HG03039 (cell line): ENCODE results near the gene SMIM14.
"Not testable (repeated sequence)": the region's sequence is repeated elsewhere in the genome, so short reads cannot be mapped to it uniquely, and the experiment has no call there.

Source experiments
- ATAC-seq: cut with Tn5 transposase; IDR thresholded peaks from one replicate; pipeline ENCODE4 v1.9.1; 2021; ENCODE audit warnings: mild to moderate bottlenecking, moderate library complexity; ENCODE audit not compliant: unreplicated experiment

Gene SMIM14

GRCh38 chr4:39648213-39648612, 9.5 kb upstream of the SMIM14 start:
- no peak for ATAC-seq

DNA sequence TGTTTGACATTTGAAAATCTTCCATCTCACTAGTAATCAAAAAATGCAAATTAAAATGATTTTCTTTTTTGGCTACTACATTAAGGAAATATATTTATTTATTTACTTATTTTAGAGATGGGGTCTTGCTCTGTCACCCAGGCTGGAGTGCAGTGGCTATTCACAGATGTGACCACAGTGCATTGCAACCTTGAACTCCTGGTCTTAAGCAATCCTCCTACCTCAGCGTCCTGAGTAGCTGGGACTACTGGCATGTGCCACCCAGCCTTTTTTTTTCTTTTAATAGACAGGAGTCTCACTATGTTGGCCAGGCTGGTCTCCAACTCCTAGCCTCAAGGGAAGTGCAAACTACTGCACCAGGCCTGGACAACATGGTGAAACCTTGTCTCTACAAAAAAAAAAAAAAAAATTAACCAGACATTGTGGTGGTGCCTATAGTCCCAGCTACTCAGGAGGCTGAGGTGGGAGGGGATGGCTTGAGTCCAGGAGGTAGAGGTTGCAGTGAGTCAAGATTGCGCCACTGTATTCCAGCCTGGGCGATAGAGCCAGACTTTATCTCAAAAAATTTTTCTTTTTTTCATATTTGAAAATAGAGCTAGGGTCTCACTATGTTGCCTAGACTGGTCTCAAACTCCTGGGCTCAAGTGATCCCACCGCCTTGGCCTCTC, 4.4 kb upstream of the SMIM14 start:
- no peak for ATAC-seq

DNA sequence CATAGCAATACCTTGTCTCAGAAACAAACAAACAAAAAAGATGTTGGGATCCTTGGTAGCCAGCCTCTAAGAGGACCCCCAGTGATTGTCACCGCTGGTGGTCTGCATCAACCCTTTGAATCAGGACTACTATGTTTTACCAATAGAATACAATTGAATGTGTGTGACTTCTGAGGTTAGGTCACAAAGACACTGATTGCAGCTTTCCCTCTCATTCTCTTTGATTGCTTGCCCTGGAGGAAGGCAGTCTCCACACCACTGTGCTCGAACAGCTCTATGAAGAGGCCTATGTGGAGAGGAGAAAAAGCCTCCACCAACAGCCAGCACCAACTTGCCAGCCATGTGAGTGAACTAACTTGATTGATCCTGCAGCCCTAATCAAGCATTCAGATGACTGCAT, 2.8 kb upstream of the SMIM14 start:
- ATAC-seq = no peak

DNA sequence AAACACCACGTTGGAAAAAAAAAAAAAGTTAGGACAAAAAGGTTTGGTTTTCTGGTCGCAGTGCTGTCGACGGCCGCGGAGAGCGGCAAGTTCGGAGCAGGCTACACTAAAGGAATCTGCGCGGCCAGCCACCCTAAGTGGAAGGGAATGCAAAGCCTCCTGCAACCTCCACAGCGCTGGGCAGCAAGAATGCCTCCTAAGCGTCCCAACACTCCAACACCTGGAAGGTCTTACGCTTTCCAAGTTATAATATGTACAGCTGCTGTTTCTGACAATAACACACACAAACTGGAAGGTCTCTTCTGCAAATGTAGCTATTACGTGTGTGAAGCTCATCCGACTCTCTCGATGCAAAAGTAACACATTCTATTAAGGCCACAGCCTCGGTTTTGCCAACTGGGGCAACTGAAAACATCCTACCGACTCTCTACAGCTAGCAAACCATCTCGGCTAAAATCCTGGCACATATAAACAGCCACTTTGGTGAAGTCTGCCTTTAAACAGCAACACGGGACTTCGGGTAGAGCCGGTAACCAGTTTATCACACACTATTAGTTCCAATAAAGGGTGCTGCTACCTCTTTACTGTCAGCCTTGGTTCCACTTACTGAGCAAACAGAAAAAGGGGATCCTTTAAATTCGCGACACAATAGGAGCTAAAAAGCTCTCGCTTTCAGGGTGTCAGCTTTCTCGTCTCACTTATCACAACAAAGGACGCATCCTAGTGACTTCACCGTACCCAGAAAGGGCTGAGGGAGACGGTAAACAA, 895 bp downstream of the SMIM14 start:
- ATAC-seq = no peak

GRCh38 chr4:39637221-39637585, 1.5 kb downstream of the SMIM14 start:
- no peak for ATAC-seq

GRCh38 chr4:39636531-39637184, 2.0 kb downstream of the SMIM14 start:
- ATAC-seq = no peak

GRCh38 chr4:39635023-39635422, 3.6 kb downstream of the SMIM14 start:
- no peak for ATAC-seq

GRCh38 chr4:39631700-39632079, 7.0 kb downstream of the SMIM14 start:
- peak; percentile 52 for ATAC-seq

- ATAC-seq = no peak
Measured at GRCh38 chr4:39627413-39627812, 11.3 kb downstream of the SMIM14 start.

- no peak for ATAC-seq
Measured at GRCh38 chr4:39626913-39627312, 11.8 kb downstream of the SMIM14 start.

DNA sequence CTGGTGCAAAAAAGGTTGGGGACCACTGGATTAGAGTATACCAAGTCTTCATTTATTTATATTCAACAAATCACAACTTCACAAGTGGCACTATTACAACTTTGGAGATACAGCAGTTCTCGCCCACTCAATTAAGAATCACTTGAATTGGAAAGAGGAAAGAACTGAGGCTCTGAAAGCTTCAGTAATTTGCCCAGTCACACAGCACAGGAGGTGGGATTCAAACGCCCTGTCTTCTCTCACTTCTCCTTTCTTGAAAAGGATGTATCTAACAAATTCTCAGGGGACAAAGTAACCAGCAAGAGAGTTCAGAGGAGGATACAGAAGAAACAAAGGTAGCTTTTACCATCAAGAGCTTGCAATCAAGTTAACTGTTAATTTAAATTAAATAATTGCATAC, 12.4 kb downstream of the SMIM14 start:
- peak; percentile 48 for ATAC-seq

- no peak for ATAC-seq
Measured at GRCh38 chr4:39621582-39621981, 17.1 kb downstream of the SMIM14 start.

GRCh38 chr4:39620551-39621313, 17.9 kb downstream of the SMIM14 start:
- ATAC-seq = no peak

DNA sequence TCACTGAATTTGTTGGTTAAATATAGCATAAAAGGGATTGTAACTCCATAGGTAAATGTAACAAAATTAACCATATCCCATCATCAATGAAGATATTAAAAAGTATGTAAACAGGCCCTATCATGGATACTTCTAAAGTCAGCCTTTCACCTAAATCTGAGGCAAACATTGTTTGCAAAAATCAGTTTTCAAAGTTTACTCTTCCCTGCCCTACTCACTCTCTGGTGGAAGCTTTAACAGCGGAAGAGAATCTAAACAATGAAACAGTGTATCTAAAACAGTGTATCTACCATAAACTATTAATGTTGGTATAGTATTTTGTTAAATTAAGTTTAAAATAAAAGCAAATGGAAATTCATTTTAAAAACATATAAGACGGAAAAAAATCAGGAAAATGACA, 21.1 kb downstream of the SMIM14 start:
- no peak for ATAC-seq

GRCh38 chr4:39616651-39617050, 22.0 kb downstream of the SMIM14 start:
- no peak for ATAC-seq

DNA sequence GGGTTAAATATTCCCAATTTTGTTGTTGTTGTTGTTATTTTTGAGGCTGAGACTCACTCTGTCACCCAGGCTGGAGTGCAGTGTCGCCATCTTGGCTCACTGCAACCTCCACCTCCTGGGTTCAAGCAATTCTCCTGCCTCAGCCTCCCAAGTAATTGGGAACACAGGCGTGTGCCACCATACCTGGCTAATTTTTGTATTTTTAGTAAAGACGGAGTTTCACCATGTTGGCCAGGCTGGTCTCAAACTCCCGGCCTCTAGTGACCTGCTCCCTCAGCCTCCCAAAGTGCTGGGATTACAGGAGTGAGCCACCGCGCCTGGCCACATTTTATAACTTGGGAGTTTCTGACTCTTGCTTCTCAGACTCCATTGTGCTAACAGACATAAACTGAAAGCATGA, 22.6 kb downstream of the SMIM14 start:
- ATAC-seq = not testable (repeated sequence)

- no peak for ATAC-seq
Measured at GRCh38 chr4:39614487-39615162, 24.0 kb downstream of the SMIM14 start.

GRCh38 chr4:39613093-39613656, 25.5 kb downstream of the SMIM14 start:
- ATAC-seq = no peak

DNA sequence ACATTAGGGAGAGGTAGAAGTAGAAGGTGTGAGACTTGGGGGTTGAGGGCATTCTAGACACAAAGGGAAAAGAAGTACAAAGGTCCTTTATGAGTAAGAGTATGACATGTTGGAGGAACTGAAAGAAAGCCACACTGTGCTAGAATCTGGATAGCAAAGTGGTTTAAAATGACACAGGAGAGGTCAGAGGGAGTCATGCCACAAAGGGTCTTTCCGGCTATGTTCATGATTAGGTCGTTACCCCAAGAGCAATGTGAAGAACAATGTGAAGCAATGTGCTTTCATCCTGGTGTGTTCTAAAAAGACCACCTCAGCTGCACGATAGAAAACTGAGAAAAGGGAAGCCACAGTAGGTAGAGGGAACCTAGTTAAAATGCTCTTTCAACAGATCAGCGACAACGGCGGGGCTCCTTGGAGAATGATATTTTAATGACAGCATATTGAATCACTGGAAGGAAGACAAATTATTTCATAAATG, 29.2 kb downstream of the SMIM14 start:
- peak; percentile 90 for ATAC-seq

DNA sequence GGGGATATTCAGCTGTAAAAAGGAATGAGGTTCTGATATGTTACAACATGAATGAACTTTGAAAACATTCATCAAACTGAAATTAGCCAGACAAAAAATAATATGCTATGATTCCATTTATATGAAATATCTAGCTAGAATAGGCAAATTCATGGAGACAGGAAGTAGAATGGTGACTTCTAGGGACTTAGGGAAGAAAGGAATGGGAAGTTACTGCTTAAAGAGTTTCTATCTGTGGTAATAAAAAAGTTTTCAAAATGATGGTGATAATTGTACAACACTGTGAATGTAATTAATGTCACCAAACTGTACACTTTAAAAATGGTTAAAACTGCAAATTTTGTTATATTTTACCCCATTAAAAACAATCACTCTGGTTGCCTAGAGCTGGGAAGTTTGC, 30.2 kb downstream of the SMIM14 start:
- no peak for ATAC-seq
